ENCODE data around the gene PRKAG2.

GRCh38 chr7:151880688-151881087 lies 3.8 kb upstream of the PRKAG2 start:
- TF ChIP-seq POLR2A (IDR thresholded peaks at IDR 0.05; ENCODE audit: low read length) (no peak), GATA1 (IDR thresholded peaks at IDR 0.05; ENCODE audit: low read depth, low read length) (no peak)
